ENCODE data around the gene FRMD3.

FRMD3 gene

DNA sequence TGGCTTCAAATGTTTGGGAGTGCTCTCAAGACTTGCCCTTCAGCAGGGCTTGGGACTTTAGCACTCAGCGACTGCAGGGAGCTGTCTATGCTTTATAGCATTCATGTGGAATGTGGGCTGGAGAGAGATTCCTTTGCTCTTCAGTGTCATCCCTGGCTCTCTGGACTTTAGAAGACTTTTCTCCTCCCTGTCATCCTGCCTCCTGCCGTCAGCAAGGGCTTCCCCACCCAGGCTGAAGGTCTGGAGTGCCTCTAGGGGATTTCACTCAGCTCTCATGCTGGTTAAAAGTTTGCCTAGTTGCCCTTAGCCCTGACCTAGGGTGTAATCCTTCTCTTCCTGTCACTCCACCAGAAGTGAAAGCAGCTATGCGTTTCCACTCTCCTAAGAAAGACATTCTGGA, 210.9 kb downstream of the FRMD3 start:
- DNase-seq: no peak

DNA sequence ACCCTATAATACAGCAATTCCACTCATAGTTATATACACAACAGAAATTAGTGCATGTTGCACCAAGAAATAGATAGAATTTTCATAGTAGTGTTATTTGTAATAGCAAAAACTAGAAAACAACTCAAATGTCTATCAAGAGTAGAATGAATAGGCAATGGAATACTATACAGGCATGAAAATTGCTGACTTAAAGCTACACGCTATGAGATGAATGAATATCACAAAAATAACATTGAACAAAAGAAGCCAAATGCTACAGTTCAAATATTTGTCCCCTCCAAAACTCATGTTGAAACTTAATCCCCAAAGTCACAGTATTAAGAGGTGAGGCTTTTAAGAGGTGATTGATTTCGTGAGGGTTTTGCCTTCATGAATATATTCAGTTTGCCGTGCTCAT, 215.1 kb downstream of the FRMD3 start:
- DNase-seq: no peak

DNA sequence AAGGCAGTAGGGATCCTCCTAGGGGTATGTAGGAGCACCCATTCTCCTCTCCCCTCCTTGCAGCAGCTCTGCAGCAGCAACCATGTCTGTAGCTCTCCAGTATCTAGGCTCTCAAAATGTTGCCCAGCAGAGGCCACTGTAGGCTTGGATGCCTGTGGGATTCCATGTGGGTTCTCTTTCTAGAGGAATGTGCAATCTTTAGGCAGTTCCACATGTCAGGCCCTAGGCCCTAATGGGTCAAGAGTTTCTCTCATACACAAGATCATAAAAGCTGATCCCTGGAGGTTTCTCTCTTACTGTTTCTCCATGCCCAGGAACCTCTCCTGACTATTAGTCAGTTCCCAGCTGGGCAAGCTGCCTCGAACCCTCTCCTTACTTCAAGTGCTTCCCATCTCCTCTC, 215.8 kb downstream of the FRMD3 start:
- DNase-seq: no peak

DNA sequence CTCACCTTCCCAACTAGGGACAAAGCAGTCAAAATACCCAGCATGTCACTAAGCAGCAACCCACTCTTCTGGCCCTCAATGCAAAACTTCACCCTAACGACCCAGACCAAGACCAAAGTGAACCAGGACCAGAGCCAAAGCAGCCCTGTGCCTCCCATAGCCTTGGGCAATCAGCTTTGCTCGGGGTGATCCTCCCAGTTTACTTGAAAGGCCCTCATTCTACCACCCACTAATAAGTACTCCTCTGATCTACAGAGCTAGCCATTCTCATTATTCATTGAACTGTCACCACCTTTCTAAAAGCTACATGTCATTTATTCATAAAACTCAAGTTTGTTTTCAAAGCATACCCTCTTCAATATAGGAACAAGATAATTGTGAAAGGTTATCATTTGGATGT, 221.0 kb downstream of the FRMD3 start:
- no peak for DNase-seq

DNA sequence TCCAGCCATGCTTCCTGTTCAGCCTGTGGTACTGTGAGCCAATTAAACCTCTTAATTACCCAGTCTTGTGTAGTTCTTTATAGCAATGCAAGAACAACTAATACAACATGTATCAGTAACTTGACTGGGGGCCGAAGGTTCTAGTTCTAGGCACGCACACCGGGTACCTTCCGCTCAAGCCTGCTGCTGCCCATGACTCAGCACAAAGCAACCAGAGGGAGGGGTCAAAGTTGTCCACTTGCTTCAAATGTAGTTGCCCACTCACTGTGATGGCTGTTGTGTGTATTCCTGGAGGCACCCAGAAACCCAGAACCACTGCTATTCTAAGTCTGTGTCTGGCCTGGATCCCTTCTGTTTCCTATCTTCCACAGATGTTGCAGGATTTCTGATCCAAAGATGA, 222.6 kb downstream of the FRMD3 start:
- no peak for DNase-seq

DNA sequence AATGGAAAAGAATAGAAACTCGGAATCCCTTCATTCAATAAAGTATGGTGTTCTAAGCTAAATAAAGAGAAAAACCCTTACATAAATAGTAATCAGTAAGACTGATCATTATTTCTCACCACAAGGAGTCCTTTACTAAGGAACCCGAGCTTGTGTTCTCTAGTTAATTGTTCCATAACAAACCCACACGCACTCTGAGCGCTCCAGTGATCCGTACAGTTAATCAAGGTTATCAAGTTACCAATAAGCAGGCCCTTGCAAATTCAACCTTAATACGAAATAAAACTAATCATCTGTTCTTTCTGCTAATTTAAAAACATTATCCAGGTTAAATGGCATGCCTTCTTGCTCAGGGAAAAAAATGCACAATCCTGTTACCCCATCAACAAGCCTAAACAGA, 224.4 kb downstream of the FRMD3 start:
- DNase-seq: peak; percentile 41

DNA sequence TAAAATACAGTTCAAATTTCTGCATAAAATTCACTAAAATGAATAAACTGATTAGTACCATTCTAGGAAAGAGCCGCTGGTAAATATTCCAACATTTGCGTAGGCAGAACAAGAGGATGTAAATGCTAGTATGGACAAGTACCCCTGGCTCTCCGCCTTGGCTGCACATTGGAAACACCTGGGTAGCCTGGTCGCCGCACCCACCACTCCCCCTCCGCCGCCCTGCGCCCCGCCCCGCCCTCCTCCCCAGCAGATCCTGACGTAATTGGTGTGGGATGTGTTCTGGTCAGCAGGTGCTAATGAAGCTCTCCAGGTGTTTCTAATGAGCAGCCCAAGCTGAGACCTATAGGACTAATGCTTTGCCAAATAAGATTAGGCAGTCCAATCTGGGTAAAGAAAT, 225.7 kb downstream of the FRMD3 start:
- DNase-seq: peak; percentile 22

DNA sequence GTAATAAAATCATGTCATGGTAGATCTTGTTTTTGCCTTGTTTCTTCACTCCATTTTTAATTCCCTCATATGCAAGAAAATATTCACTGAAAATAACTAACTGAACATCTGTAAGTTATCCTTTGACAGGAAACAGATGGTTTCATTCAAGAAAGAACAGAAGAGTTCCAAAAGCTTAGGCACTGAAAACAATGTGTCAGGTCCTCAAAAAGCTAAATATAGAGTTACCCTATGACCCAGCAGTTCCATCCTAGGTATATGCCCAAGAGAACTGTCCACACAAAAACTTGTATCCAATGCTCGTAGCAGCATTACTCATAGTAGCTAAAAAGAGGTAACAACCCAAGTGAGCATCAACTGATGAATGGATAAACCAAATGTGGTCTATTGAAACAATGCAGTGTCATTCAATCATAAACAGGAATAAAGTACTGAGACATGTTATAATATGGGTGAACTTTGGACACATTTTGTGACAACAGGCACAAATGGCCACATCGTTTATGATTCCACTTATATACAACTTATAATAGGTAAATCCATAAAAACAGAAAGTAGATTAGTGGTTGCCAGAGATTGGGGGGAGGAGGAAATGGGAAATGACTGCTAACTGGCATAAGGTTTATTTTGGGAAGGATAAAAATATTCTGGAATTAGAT, 231.0 kb downstream of the FRMD3 start:
- DNase-seq: no peak

DNA sequence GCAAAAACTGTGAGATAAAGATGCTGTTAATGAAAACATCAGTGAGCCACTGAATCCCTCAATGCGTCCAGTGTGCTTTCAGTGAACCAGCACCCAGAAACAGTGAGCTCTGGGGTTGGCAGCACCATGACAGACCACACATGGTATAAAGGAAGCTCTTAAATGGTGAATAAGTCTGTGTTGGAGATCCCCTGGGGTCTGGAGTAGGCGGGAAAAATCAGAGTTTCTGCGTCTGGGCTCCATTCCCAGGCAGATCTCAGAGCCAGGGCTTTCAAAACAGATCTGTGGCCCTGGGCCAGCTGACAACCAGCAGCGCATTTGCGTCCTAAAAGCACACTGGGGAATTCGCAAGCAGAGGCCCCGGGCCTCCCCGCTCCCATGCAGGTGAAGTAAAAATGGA, 233.5 kb downstream of the FRMD3 start:
- DNase-seq: peak; percentile 79

DNA sequence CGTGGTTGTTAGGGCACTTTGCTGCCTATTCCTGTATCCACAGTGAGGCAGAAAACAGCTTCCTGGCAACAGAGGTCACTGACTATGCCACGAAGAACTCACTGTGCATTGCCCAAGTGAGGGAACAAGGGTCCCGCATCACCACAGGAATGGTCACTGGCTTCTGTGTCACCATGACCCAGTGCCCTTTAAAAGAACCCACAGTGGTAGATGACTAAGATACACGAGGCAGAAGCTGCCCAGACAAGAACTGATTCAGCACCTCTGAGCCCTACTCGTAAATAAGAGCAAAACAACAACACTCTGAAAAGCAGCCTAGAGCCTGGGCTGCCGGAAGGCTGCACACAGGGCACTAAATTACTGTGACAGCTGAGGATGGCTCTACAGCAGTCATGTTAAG, 238.6 kb downstream of the FRMD3 start:
- DNase-seq: no peak

DNA sequence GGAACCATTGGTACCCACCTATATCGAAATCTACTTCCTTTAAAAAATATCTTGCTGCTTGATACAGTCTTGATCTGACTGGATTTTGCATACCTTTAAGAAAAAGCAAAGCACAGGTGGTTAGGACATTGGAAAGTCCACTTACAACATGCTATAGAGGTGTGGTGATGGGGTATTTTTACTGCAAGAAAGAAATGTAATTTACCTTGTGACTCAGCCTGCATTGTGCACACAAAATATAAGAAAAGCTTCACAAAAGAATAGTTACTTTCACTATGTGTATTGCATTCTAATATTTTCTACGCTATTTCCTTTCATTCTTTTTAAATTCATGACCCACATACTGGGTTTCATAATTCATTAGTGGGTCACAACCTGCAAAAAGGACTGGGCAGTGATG, 239.1 kb downstream of the FRMD3 start:
- DNase-seq: no peak

DNA sequence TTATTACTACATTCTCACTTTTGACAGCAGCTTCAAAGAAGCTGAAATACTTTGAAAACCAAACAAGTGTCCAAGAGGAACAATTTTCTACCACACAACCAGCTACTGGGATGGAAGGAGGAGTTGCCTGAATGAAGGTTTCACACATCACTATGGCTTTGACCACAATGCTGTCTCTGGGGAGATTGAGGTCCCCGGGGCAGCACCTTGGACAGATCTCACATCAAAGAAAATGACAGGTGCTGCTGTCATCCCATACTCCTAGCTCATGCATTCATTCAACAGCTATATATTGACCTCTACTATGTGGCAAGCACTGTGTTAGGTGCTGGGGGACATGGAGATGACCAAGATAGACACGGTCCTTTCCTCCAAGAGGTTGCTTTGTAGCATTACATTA, 242.1 kb downstream of the FRMD3 start:
- DNase-seq: no peak

DNA sequence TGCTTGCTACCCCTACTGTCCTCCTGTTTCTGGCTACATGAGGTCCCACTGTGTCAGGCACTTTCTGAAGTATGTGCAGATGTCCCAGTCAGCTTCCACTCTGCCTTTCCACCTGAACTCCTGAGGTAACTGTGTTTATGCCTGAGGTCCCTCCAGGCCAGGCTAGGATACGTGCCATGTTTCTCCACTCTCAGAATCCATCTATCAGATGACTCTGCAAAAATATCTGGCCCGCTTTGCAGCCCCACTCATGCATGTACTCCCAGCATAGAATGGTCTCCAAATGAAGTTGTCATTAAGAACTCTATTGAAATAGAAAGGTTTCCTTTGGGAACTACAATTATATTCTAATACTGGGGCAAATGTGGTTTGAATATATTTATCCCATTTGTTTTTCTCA, 243.4 kb downstream of the FRMD3 start:
- DNase-seq: no peak

DNA sequence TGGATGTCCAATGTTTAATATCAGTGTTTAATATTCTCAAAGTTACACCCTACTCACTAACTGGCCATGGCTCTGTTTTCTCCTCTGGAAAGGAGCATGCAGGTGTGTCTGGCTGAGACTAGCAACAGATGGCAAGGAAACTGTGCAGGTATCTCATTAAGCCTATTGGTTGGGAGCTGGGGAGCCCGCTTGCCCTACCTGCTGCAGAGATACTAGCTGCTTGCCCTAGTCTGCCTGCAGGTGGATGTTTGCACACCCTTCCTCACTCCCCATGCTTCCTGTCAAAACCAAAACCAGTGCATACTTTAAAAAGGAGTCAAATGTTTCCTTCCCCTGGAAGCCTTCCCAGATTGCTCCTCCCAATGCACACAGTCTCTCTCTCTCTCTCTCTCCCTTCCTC, 247.0 kb downstream of the FRMD3 start:
- DNase-seq: no peak

DNA sequence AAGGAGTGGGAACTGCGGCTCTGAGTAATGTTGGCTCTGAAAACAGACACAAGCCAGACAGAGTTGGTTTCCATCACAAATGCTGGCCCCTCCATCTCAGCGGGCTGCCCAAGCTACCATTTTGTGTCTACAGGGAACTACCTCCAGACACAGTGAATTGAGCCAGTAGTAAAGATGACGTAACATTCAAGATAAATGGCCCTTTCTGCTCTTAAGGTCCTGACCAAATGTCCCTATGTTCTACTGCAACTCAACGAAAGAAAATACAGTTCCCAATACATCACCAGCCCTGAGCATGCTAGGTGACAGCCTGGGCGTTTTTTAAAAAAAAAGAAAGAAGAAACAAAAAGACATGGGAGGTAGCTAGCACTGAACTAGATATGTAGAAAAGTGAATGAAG, 247.5 kb downstream of the FRMD3 start:
- DNase-seq: no peak

DNA sequence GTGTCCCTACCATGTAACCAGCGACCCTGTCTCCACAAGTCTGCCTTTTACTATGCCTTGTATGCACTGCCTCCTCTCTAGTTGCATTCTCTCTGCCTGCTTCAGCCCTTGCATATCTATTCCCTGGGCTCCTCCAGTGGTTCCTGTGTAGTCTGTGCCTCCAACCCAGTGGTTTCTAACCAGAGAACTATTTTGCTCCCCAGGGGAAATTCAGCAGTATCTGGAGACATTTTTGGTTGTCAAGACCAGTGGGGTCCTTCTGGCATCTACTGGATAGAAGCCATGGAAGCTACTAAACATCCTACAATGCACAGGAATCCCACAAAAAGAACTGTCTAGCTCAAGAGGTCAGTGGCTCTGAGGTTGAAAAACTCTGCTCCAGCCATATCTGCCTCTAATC, 251.2 kb downstream of the FRMD3 start:
- DNase-seq: no peak

DNA sequence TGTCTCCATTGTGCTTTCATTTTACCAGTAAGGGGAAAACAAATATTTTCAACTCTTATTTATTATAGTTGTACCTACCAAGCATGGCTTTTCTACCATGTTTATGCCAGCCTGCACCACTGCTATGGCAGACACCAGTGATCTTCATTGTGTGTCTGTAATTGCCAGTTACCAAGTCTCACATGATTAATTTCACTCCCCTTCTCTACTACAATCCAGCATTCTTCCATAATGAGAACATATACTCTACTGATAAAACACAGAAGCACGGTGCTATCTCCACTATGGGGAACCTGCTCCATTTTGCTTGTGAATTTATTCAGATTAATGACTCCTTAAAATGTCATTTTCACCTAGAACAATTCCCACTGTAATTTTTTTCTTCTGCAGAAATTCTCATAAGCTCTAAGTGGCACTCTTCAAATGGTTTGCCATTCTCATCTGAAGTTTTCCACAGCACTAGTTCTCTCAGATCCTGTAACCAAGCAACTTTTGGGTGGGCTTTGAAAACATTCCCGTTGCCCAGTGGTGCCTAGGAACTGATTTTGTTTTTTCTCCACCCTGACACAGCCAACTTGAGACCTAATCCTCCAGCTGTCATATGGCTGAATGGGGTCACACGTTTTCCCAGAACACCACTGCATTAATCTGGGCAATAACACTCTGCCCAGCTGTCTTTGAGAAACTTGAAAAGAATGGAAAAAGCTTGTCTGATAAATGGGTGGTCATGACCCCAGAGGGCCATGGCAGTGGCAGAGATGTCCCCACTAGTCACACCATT, 252.6 kb downstream of the FRMD3 start:
- no peak for DNase-seq

DNA sequence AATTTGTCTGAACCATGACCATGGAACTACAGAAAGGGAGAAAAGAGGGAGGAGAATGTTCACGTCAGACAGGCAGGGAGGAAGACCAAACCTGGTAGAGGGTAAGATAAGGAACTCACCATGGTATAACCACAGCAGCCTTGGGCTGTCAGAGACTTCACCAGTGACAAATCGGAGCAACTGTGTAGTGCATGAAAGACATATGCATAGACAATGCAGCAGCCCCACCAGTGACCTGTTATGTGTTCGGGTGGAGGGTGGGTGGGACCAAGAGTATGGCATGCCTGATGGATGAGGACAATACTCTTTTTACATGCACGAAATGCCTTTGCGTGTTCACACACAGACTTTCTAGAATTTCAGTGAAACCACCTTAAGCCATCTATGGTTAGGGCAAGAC, 253.5 kb downstream of the FRMD3 start:
- no peak for DNase-seq

DNA sequence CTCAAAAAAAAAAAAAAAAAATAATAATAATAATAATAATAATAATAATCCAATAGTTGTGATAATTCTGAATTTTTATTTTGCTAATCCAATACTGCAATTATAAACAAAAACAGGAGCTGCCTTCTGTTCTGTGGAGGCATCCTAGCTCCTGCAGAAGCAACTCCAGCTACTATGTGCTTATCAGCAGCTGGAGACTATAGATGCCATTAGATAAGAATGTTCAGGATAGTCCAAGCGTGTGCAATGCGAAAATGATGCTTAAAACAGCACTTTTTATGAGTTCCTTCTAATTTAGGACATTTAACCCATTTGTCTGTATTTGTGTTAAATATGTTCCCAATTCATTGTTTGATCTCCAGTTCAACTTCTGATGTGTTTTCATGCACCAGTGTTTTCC, 254.7 kb downstream of the FRMD3 start:
- no peak for DNase-seq

DNA sequence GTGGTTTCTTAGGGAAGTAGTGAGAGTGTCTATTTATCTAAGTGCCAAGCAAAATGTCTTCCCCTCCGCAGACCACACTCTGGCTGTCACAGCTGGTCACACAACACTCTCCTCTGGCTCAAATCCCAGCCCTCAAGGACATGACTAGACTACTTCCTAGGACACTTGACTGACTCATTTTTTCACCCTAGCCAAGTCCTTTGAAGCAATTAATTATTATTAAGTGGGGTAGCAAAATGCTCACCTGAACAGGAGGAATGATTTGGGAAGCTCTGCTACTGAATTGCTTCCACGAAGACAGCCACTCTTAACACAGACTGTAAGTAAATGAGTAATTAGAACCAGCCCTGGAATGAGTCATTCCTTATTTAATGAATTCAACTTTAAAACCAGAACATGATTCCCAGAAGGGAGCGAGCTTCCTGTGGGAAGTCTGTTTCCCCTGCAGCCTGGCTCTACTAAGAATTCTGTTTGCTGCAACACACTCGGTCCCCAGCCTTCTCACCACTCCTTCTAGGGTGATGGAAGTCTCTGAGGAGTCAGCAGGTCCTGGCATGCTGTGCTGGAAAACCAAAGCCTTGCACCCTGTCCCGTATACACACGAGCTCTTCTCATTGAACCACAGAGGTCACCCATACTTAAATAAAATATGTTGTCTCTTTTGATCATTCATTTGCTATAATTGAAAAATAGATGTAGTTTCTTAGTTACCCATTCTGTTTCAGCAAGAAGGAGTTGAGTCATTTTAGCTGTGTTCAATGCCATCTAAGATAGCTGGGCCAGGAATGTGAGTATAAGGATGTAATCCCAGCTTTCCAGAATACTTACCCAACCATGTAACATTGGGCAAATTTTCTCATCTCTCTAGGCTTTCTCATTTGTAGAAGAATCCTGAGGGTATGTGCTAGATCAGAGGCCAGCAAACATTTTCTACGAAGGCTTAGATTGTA, 256.6 kb downstream of the FRMD3 start:
- no peak for DNase-seq

DNA sequence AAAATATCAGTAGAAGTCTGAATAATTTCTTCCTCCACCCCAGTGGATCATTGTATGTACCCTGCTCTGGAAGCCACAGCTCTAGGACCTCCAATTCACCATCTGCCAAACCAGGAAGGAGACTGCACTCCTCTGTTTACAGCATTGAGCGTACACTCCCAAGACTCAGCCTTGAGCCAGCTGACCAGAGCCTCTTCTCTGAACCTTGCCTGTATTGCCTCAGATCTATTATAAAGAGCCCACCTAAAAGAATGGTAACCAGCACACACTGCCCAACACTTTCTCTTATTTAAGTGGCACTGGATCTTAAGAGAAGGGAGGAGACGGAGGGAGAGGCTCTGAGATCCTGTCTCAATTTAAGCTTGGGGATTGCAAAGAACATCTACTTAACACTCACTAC, 257.4 kb downstream of the FRMD3 start:
- DNase-seq: no peak

DNA sequence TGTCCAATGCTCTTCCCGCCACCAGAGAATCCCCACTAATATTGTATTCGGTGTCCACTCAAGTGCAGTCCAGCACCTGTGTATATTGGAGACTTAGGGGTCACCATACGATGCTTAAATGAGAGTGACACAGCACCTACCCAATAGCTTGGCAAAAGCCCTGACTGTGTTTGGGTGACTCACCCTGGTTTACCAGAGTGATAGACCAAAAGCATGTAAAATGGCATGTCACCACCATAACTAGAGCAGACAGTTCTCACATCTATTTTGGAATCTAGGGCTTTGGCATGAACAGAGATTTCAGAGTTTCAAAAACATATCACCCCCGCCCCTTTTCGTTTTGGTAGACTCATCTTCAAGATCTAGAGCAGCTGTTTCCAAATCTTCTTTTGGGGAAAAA, 257.9 kb downstream of the FRMD3 start:
- DNase-seq: no peak

DNA sequence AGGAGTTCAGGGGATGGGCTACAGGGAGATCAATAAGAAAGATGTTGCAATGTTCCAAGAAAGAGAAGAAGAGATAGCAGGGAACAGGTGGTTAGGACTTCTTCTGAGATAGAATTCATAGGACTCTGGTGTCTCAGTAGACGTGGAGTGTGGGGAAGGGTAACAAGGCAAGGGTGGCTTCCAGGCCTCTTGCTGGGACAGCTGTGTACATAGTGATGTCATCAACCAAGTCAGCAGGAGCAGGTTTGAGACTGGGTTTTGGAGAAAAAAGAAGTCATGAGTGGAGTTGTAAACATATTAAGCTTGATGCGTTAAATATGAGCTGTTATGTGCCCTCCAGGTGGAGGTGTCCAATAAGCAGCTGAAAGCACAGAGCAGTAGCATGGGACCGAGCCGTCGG, 263.4 kb downstream of the FRMD3 start:
- no peak for DNase-seq

DNA sequence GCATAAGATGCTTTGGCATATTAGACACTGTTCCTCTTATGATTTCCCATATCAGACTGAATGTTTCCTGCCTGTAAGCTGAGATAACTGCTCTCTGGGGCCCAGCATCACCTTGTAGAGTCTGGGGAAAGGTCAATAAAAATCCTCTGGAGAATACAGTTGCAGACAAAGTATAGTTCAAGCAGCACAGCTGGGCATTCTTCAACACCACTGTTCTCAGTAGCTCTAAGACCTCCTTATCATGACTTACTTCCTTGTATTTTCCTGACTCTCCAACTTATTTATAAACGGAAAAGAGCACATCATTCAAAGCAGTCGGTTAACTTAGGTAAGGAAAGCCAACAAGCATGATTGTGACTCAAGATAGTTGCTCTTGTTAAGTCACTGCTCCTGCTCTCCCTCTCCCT, 266.5 kb downstream of the FRMD3 start:
- DNase-seq: no peak
